Adipose tissue (tissue), 3 donors: ENCODE data around the gene HOXB1. TPM values are rescaled to one million over a fixed set of nuclear protein-coding genes. Genes with fewer than 3 reads are reported as not detected.
"Not testable (repeated sequence)": the region's sequence is repeated elsewhere in the genome, so short reads cannot be mapped to it uniquely, and the experiment has no call there.

Source experiments
- H3K27ac ChIP-seq: one replicate; pipeline ENCODE4 v1.5.1; 2013; ENCODE audit warnings: low read depth, low read length
- WGBS, 3 donors: extraction: QIAGEN DNeasy Blood & Tissue Kit; methylation state at CpG; one replicate each; pipeline ENCODE4 v1.1.7; 2013; 5-methylcytosine and 5-hydroxymethylcytosine counted together
- polyA plus RNA-seq, 3 donors: library from polyadenylated mRNA; stranded (reverse); fragments of 200-250 nt; gene quantifications; one replicate each; pipeline ENCODE4 v1.2.3, GENCODE V29; 2013
- donor health status: healthy with polysubstance abuse.
- donor health status: Bipolar disorder and iron deficiency.
- donor health status: healthy.

The HOXB1 gene
- polyA plus RNA-seq, 3 donors, result 0.45 TPM; not detected in 2

GRCh38 chr17:48510761-48511604 is 19.8 kb downstream of the HOXB1 start:
- WGBS, 3 donors, result 79 to 87% (median 79%) methylated on average over 7 of the region's 7 CpGs
- no peak overlapping the region for H3K27ac ChIP-seq

GRCh38 chr17:48510381-48510760 is 20.4 kb downstream of the HOXB1 start:
- 76 to 82% (median 76%) methylated on average over 2 of the region's 2 CpGs for WGBS, 3 donors
- H3K27ac ChIP-seq, result no peak overlapping the region

DNA sequence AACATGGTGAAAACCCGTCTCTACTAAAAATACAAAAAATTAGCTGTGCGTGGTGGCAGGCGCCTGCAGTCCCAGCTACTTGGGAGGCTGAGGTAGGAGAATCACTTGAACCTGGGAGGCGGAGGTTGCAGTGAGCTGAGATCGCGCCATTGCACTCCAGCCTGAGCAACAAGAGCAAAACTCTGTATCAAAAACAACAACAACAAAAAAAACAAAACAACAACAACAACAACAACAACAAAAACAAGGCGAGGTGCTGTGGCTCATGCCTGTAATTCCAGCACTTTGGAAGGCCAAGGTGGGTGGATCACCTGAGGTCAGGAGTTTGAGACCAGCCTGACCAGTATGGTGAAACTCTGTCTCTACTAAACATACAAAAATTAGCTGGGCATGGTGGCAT is 21.1 kb downstream of the HOXB1 start:
- 89 to 99% (median 98%) methylated on average over 7 of the region's 7 CpGs for WGBS, 3 donors
- H3K27ac ChIP-seq, result not testable (repeated sequence)

- H3K27ac ChIP-seq, result no peak overlapping the region
- WGBS, 3 donors, result 68 to 91% (median 83%) methylated on average over 5 of the region's 5 CpGs
These were observed 24.6 kb downstream of the HOXB1 start for GRCh38 chr17:48506246-48506645.

- 30 to 59% (median 43%) methylated on average over 1 of the region's 1 CpG for WGBS, 3 donors
- no peak overlapping the region for H3K27ac ChIP-seq
These were observed 25.0 kb downstream of the HOXB1 start for GRCh38 chr17:48505788-48506187.

DNA sequence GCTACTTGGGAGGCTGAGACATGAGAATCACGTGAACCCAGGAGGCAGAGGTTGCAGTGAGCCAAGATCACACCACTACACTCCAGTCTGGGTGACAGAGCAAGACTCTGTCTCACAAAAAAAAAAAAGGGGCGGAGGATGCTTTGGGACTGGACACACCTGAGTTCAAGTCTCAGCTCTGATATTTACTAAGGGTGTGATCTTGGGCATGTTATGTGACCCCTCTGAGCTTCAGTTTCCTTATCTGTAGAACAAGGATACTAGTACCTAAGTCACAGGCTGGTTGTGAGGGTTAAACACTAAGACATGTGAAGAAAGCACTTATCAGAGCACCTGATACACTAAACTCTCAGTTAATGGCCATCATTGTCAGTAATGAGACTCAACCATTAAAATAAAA is 25.9 kb downstream of the HOXB1 start:
- H3K27ac ChIP-seq, result no peak overlapping the region
- WGBS, 3 donors, result 82 to 97% (median 94%) methylated on average over 2 of the region's 2 CpGs

DNA sequence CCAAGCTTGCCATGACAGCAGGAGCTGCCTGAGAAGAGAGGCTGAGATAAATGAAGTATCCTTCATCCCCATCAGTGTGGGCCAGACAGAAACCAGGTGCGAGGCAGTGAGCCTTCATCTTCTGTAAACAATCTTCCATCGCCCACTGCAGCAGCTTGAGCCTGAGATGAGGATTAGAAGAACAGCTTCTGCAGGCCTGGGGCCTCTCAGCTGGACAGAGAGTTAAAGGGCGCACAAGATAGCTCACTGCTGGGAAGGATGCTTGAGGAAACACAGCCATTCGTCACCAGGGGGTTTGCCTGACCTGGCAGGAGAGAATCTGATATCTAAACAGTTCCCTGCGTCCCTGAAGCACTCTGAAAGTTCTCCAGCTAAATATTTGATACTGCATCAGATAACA is 27.1 kb downstream of the HOXB1 start:
- H3K27ac ChIP-seq, result no peak overlapping the region
- WGBS, 3 donors, result 69 to 92% (median 88%) methylated on average over 5 of the region's 5 CpGs

- WGBS, 3 donors, result 70 to 94% (median 91%) methylated on average over 4 of the region's 4 CpGs
- no peak overlapping the region for H3K27ac ChIP-seq
These were observed 27.9 kb downstream of the HOXB1 start for GRCh38 chr17:48502901-48503300.

DNA sequence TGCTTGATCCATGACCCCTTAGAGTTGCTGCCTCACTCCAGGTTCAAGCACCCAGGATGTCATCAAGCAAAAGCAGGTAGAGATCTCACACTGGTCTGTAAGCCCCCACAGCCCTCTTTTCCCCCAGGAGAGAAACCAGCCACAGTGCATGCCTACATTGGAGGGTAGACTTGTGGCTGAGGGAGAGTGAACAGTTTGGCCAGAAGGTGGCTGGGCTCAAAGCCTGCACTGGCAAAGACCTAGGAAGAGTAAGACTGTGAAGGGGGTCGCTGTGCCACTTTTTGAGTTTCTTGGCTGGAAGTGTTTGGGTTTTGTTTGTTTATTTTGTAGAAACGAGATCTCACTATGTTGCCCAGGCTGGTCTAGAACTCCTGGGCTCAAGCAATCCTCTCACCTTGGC is 28.5 kb downstream of the HOXB1 start:
- no peak overlapping the region for H3K27ac ChIP-seq
- 51 to 96% (median 96%) methylated on average over 2 of the region's 2 CpGs for WGBS, 3 donors

GRCh38 chr17:48500435-48501426 is 30.1 kb downstream of the HOXB1 start:
- 60 to 62% (median 62%) methylated on average over 12 of the region's 12 CpGs for WGBS, 3 donors
- H3K27ac ChIP-seq, result no peak overlapping the region

DNA sequence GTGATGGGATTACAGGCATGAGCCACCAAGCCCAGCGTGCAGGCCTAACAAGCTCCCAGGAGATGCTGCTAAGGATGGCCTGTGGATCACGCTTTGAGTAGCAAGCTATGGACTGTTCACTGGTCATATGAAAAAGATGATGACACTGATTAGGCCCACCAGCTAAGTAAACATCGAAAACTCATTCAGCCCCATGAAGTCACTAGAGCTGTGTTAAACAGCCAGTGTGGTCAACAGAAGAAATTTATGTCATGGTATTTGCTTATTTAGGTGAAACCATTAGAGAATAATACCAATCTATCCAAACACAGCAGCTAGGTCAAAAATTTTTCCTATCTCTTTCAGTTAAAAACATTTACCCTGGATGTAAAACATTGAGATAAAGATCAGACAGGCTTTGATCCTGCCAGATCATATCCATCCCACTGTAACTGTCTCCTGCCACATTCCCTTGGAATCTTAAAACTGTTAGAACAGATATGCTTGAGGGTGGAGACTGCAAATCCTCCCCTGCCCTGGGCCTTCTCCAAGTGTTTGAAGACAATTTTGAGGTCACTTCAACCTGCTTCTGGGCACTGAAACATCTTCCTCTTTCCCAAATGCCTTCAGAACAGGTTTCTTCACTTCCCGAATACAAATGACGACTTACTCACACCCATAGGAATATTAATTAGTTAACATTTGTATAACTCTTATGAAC is 30.9 kb downstream of the HOXB1 start:
- no peak overlapping the region for H3K27ac ChIP-seq

DNA sequence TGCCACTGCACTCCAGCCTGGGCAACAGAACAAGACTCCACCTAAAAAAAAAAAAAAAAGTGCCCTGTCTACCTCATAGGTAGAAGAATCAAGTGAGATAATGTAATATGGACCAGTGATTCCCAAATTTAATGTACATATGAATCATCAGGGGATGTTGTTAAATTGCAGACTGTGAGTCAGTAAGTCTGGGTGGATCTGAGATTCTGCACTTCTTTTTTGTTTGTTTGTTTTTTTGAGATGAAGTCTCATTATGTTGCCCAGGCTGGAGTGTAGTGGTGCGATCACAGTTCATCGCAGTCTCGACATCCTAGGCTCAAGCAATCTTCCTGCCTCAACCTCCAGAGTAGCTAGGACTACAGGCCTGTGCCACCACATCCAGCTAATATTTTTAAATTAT is 31.6 kb downstream of the HOXB1 start:
- H3K27ac ChIP-seq, result no peak overlapping the region
- 96 to 100% (median 98%) methylated on average over 3 of the region's 3 CpGs for WGBS, 3 donors

More for the DNA sequence above, 30.9 kb downstream of the HOXB1 start:
- 74 to 89% (median 88%) methylated on average over 5 of the region's 5 CpGs for WGBS, 3 donors

DNA sequence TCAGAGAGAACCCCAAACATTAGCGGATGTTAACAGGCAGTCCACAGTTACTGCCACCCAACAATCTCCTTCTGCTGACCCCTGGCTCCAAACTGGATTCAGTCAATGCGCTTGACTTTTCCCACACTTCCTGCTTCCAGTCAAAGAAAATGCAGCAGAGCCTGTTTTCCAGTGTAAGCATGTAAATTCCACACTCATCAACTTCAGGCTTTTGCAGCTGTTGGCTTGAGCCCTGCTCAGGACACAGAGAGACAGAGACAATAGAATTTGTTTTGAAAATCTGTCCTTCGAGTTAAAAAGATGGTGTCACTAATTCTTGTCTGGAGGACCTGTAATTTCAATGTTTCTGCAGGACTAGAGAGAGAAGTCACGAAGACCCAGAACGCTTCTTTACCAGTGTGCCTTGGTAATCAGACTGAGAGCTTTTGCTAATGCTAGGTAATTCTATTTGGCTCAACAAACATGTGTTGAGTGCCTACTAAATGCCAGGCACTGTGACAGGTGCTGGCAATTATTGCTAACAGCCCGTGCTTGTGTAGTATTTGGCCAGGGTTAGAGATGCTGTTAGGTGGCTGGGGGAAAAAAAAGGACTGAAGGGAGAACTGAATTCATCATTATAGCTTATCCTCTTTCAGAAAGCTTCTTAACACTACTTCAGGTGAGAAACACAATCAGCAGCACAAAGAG is 32.5 kb downstream of the HOXB1 start:
- 45 to 81% (median 78%) methylated on average over 6 of the region's 6 CpGs for WGBS, 3 donors
- no peak overlapping the region for H3K27ac ChIP-seq

DNA sequence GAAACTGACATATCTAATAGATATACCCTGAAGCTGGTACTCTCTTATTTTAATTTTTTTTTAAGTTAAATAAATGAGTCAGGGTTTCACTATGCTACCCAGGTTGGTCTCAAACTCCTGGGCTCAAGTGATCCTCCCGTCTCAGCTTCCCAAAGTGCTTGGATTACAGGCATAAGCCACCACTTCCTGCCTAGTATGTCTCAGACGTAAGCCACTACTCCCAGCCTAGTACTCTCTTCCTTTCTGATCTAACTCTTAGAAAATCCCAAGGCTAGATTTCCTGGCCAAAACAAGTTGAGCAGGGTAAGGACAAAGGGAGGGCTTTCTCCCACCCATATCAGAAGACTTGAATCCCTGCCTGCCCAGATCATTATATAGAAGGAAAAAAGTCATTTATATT is 33.7 kb downstream of the HOXB1 start:
- 16 to 54% (median 25%) methylated on average over 2 of the region's 2 CpGs for WGBS, 3 donors
- no peak overlapping the region for H3K27ac ChIP-seq

GRCh38 chr17:48494335-48494734 is 36.5 kb downstream of the HOXB1 start:
- 84 to 93% (median 92%) methylated on average over 8 of the region's 8 CpGs for WGBS, 3 donors
- no peak overlapping the region for H3K27ac ChIP-seq

GRCh38 chr17:48492401-48493298 is 38.2 kb downstream of the HOXB1 start:
- WGBS, 3 donors, result 5 to 7% (median 6%) methylated on average over 51 to 53 of the region's 53 CpGs
- no peak overlapping the region for H3K27ac ChIP-seq
